Panc1 (cell line): ENCODE measurements around the gene DYNLL2.

ENCODE experiments used
- POLR2AphosphoS5 ChIP-seq: IDR thresholded peaks from 2 replicates; pipeline ENCODE4 v1.6.1; 2012; ENCODE audit warnings: mild to moderate bottlenecking, low read depth, low read length, moderate library complexity
- SIN3A ChIP-seq: IDR thresholded peaks from 2 replicates; pipeline ENCODE4 v1.6.1; 2012; ENCODE audit warnings: low read depth, mild to moderate bottlenecking, low read length, moderate library complexity, borderline replicate concordance; ENCODE audit not compliant: insufficient read depth
- TF ChIP-seq, protein P1 (sequence below): fragments of 450-650 bp; IDR thresholded peaks from 2 replicates; pipeline ENCODE4 v1.5.1; 2017; ENCODE audit warnings: mild to moderate bottlenecking

GRCh38 chr17:58049533-58049932 lies 33.7 kb upstream of the DYNLL2 start:
- TF ChIP-seq, protein P1, sequence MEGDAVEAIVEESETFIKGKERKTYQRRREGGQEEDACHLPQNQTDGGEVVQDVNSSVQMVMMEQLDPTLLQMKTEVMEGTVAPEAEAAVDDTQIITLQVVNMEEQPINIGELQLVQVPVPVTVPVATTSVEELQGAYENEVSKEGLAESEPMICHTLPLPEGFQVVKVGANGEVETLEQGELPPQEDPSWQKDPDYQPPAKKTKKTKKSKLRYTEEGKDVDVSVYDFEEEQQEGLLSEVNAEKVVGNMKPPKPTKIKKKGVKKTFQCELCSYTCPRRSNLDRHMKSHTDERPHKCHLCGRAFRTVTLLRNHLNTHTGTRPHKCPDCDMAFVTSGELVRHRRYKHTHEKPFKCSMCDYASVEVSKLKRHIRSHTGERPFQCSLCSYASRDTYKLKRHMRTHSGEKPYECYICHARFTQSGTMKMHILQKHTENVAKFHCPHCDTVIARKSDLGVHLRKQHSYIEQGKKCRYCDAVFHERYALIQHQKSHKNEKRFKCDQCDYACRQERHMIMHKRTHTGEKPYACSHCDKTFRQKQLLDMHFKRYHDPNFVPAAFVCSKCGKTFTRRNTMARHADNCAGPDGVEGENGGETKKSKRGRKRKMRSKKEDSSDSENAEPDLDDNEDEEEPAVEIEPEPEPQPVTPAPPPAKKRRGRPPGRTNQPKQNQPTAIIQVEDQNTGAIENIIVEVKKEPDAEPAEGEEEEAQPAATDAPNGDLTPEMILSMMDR, result no peak
- TF ChIP-seq POLR2AphosphoS5 (no peak), SIN3A (no peak)
